H1 (cell line): ENCODE measurements around the gene SND1. TPM values are rescaled to one million over a fixed set of nuclear protein-coding genes. Genes with fewer than 3 reads are reported as not detected.

ENCODE experiments used
- CTCF ChIA-PET: fragments of 300-600 bp; sonication (Branson Sonifier 250); formaldehyde crosslinking; loops from one replicate; lab custom pipeline; 2021; ENCODE audit not compliant: partially characterized antibody; lab: Charles Lee
- POLR2A ChIA-PET: fragments of 300-600 bp; sonication (Branson Sonifier 250); formaldehyde crosslinking; loops from one replicate; lab custom pipeline; 2021; ENCODE audit warnings: inconsistent platforms; ENCODE audit not compliant: partially characterized antibody; lab: Charles Lee
- DNase-seq, 2 experiments: peaks; one replicate each; pipeline versions ENCODE4 v3.0.0 to v3.0.0-alpha.2; 2010 to 2022; ENCODE audit warnings: low spot score in 2 of 2, low read depth in 1 of 2, mixed read lengths in 1 of 2
- FAIRE-seq: peaks from 2 replicates; lab custom pipeline; 2011; peaks lifted over from hg19 to GRCh38; lab: Jason Lieb, UNC
- H2AFZ ChIP-seq: 2 replicates; pipeline ENCODE4 v1.8.1; 2012; ENCODE audit warnings: low read length, inconsistent platforms
- H2AK5ac ChIP-seq: 2 replicates; pipeline ENCODE4 v1.6.1; 2013; ENCODE audit warnings: low read depth, low read length
- H2BK120ac ChIP-seq: replicated peaks from 2 replicates; pipeline ENCODE3; 2013; ENCODE audit warnings: low read depth, low read length, inconsistent platforms
- H2BK12ac ChIP-seq: 2 replicates; pipeline ENCODE4 v1.6.1; 2013; ENCODE audit warnings: low read depth, low read length
- H2BK15ac ChIP-seq: 2 replicates; pipeline ENCODE4 v1.6.1; 2013; ENCODE audit warnings: low read length
- H2BK20ac ChIP-seq: 2 replicates; pipeline ENCODE4 v1.6.1; 2013; ENCODE audit warnings: low read length
- H2BK5ac ChIP-seq: 2 replicates; pipeline ENCODE4 v1.6.1; 2013; ENCODE audit warnings: low read depth, low read length
- H3K14ac ChIP-seq: 2 replicates; pipeline ENCODE4 v1.6.1; 2013; ENCODE audit warnings: inconsistent platforms; ENCODE audit not compliant: insufficient read length
- H3K18ac ChIP-seq: 2 replicates; pipeline ENCODE4 v1.6.1; 2013; ENCODE audit warnings: low read length; ENCODE audit errors: extremely low read depth
- H3K23ac ChIP-seq: 2 replicates; pipeline ENCODE4 v1.6.1; 2013; ENCODE audit warnings: inconsistent platforms; ENCODE audit not compliant: insufficient read length
- H3K23me2 ChIP-seq: 2 replicates; pipeline ENCODE4 v1.6.1; 2013; ENCODE audit warnings: low read depth, low read length
- H3K27ac ChIP-seq: 2 replicates; pipeline ENCODE4 v1.6.1; 2011; ENCODE audit warnings: low read depth, low read length, inconsistent platforms
- H3K27me3 ChIP-seq, 4 experiments: replicated peaks in 1 of 4; 1 replicate in 1 of 4; 2 replicates in 3 of 4; pipeline versions ENCODE4 v1.6.1 to v1.8.1; 2011 to 2013; ENCODE audit warnings: low read length in 3 of 4, mild to moderate bottlenecking in 3 of 4, inconsistent platforms in 2 of 4, mixed read lengths in 2 of 4, moderate library complexity in 1 of 4; ENCODE audit not compliant: control insufficient read depth in 3 of 4, insufficient read depth in 3 of 4; ENCODE audit errors: extremely low read depth in 1 of 4
- H3K36me3 ChIP-seq, 4 experiments: 2 replicates each; pipeline versions ENCODE4 v1.6.1 to v1.8.1; 2011 to 2013; ENCODE audit warnings: mild to moderate bottlenecking in 4 of 4, low read length in 3 of 4, moderate library complexity in 2 of 4, control low read depth in 1 of 4, inconsistent platforms in 1 of 4; ENCODE audit not compliant: insufficient read depth in 4 of 4, control insufficient read depth in 2 of 4
- H3K4ac ChIP-seq: replicated peaks from 2 replicates; pipeline ENCODE3; 2013; ENCODE audit warnings: low read length, low read depth, mixed read lengths, inconsistent platforms; ENCODE audit not compliant: insufficient read length
- H3K4me1 ChIP-seq, 4 experiments: replicated peaks in 1 of 4; 1 replicate in 1 of 4; 2 replicates in 3 of 4; pipeline versions ENCODE4 v1.6.1 to v1.8.1; 2011 to 2013; ENCODE audit warnings: low read length in 3 of 4, inconsistent platforms in 2 of 4, mixed read lengths in 1 of 4; ENCODE audit not compliant: insufficient read depth in 4 of 4, control insufficient read depth in 3 of 4
- H3K4me2 ChIP-seq, 2 experiments: 2 replicates each; pipeline versions ENCODE4 v1.6.1 to v1.8.1; 2011 to 2013; ENCODE audit warnings: low read depth in 2 of 2, low read length in 2 of 2, control low read depth in 1 of 2, inconsistent platforms in 1 of 2, mild to moderate bottlenecking in 1 of 2; ENCODE audit not compliant: insufficient read depth in 1 of 2
- H3K4me3 ChIP-seq, 4 experiments: fragments of 200-600, 300-600 bp in 1 of 4; sonication (generic), shearing (Covaris generic), sonication (Bioruptor Twin) in 1 of 4; 2 replicates each; pipeline versions ENCODE4 v1.5.1 to v1.8.1; 2011 to 2016; ENCODE audit warnings: low read length in 4 of 4, low read depth in 3 of 4, control low read depth in 2 of 4, inconsistent platforms in 2 of 4, mild to moderate bottlenecking in 2 of 4, mixed read lengths in 1 of 4, moderate library complexity in 1 of 4; ENCODE audit not compliant: insufficient read depth in 2 of 4; ENCODE audit errors: extremely low read depth in 1 of 4
- H3K56ac ChIP-seq: replicated peaks from 2 replicates; pipeline ENCODE3; 2013; ENCODE audit warnings: low read depth, mild to moderate bottlenecking, mixed read lengths, low read length, inconsistent platforms; ENCODE audit not compliant: insufficient read length
- H3K79me1 ChIP-seq: 2 replicates; pipeline ENCODE4 v1.6.1; 2013; ENCODE audit warnings: low read depth, low read length, control low read depth
- H3K79me2 ChIP-seq, 2 experiments: 2 replicates each; pipeline versions ENCODE4 v1.6.1 to v1.8.1; 2012 to 2013; ENCODE audit warnings: low read length in 2 of 2, mild to moderate bottlenecking in 2 of 2, inconsistent platforms in 1 of 2; ENCODE audit not compliant: insufficient read depth in 2 of 2, control insufficient read depth in 1 of 2
- H3K9ac ChIP-seq, 4 experiments: replicated peaks in 1 of 4; 1 replicate in 1 of 4; 2 replicates in 3 of 4; pipeline versions ENCODE4 v1.6.1 to v1.8.1; 2011 to 2013; ENCODE audit warnings: low read depth in 3 of 4, low read length in 3 of 4, control low read depth in 2 of 4, mild to moderate bottlenecking in 2 of 4, moderate library complexity in 2 of 4, inconsistent platforms in 1 of 4; ENCODE audit errors: extremely low read depth in 1 of 4
- H3K9me3 ChIP-seq, 2 experiments: 2 replicates each; pipeline versions ENCODE4 v1.6.1 to v1.8.1; 2012 to 2013; ENCODE audit warnings: mild to moderate bottlenecking in 2 of 2, moderate library complexity in 2 of 2, control low read depth in 1 of 2, inconsistent platforms in 1 of 2, low read depth in 1 of 2, low read length in 1 of 2, mixed read lengths in 1 of 2; ENCODE audit not compliant: insufficient read depth in 2 of 2
- H4K20me1 ChIP-seq, 2 experiments: replicated peaks in 1 of 2; 2 replicates each; pipeline versions ENCODE3 to v1.8.1; 2011 to 2013; ENCODE audit warnings: inconsistent platforms in 2 of 2, low read length in 2 of 2, mild to moderate bottlenecking in 1 of 2; ENCODE audit not compliant: insufficient read depth in 2 of 2, control insufficient read depth in 1 of 2
- H4K5ac ChIP-seq: 2 replicates; pipeline ENCODE4 v1.6.1; 2013; ENCODE audit warnings: low read length, low read depth, mixed read lengths, inconsistent platforms; ENCODE audit not compliant: insufficient read length
- H4K8ac ChIP-seq: 2 replicates; pipeline ENCODE4 v1.8.0; 2013; ENCODE audit warnings: mild to moderate bottlenecking, moderate library complexity, low read length, inconsistent platforms; ENCODE audit not compliant: insufficient read depth; ENCODE audit errors: extremely low read depth
- H4K91ac ChIP-seq: replicated peaks from 2 replicates; pipeline ENCODE3; 2013; ENCODE audit warnings: low read length, mixed read lengths, inconsistent platforms; ENCODE audit not compliant: insufficient read length
- ASH2L ChIP-seq: fragments of 200-600, 300-600 bp; sonication (generic); IDR thresholded peaks from one replicate; pipeline ENCODE4 v1.7.1; 2017; ENCODE audit warnings: low read length
- ATF3 ChIP-seq: IDR thresholded peaks from 2 replicates; pipeline ENCODE4 v1.6.1; 2011; ENCODE audit warnings: low read depth, mild to moderate bottlenecking, low read length; ENCODE audit not compliant: insufficient read depth
- CBX5 ChIP-seq: fragments of 300-800, 300-1000 bp; sonication (generic); IDR thresholded peaks from 2 replicates; pipeline ENCODE4 v1.7.1; 2016; ENCODE audit warnings: antibody characterized with exemption, low read length, low read depth
- CHD1 ChIP-seq: IDR thresholded peaks from 2 replicates; pipeline ENCODE4 v1.6.1; 2012; ENCODE audit warnings: low read depth, low read length, improper control_type of control experiment
- CHD2 ChIP-seq: IDR thresholded peaks from 2 replicates; pipeline ENCODE4 v1.6.1; 2012; ENCODE audit warnings: low read length, improper control_type of control experiment
- JUN ChIP-seq: IDR thresholded peaks from 2 replicates; pipeline ENCODE4 v1.6.1; 2011; ENCODE audit warnings: low read depth, mild to moderate bottlenecking, improper control_type of control experiment, low read length
- KDM5A ChIP-seq: fragments of 200-600 bp; IDR thresholded peaks from 2 replicates; pipeline ENCODE4 v1.7.1; 2012; ENCODE audit warnings: mild to moderate bottlenecking, low read length, inconsistent platforms, mixed read lengths
- RNF2 ChIP-seq: fragments of 200-900, 300-1000 bp; sonication (generic); IDR thresholded peaks from 2 replicates; pipeline ENCODE4 v1.7.1; 2016; ENCODE audit warnings: borderline replicate concordance, low read depth, mild to moderate bottlenecking, antibody characterized with exemption, low read length; ENCODE audit not compliant: poor library complexity, severe bottlenecking; ENCODE audit errors: missing control alignments
- RXRA ChIP-seq: IDR thresholded peaks from 2 replicates; pipeline ENCODE4 v1.6.1; 2011; ENCODE audit warnings: low read depth, mild to moderate bottlenecking, low read length, moderate library complexity; ENCODE audit not compliant: insufficient read depth
- SIRT6 ChIP-seq: IDR thresholded peaks from one replicate; pipeline ENCODE4 v1.7.1; 2012; ENCODE audit warnings: low read length, inconsistent platforms
- SP1 ChIP-seq: IDR thresholded peaks from 2 replicates; pipeline ENCODE4 v1.6.1; 2011; ENCODE audit warnings: low read depth, low read length
- TAF1 ChIP-seq: IDR thresholded peaks from 2 replicates; pipeline ENCODE4 v1.6.1; 2011; ENCODE audit warnings: mild to moderate bottlenecking, low read depth, low read length
- WGBS, 2 experiments: shearing (Covaris generic) in 1 of 2; methylation state at CpG; one replicate each; pipeline versions ENCODE4 v1.1.6 to v1.1.7; 2013 to 2015; ENCODE audit warnings: low lambda C conversion rate in 2 of 2, mixed read lengths in 2 of 2, inconsistent platforms in 1 of 2, low coverage in 1 of 2, missing lambda C conversion rate in 1 of 2; ENCODE audit not compliant: insufficient replicate concordance in 2 of 2, insufficient coverage in 1 of 2, insufficient read length in 1 of 2; ENCODE audit errors: extremely low coverage in 1 of 2, missing lambda C conversion rate in 1 of 2; 5-methylcytosine and 5-hydroxymethylcytosine counted together
- polyA plus RNA-seq, 7 experiments: library from polyadenylated mRNA; depleted of rRNA in 3 of 7; stranded (reverse) in 5 of 7; unstranded in 2 of 7; fragments of >200 nt in 5 of 7; fragments of 200-250 nt in 2 of 7; gene quantifications; 1 replicate in 5 of 7; 2 replicates in 1 of 7; 4 replicates in 1 of 7; pipeline versions ENCODE4 v1.2.1 to v1.2.3, GENCODE V29; 2011 to 2013; ENCODE audit warnings: missing spikeins in 2 of 7, mixed read lengths in 2 of 7
- total RNA-seq: library from RNA; stranded (reverse); fragmentation: NEBNext Ultra II Directional; extraction: Animal tissue kit (Norgen Biotek cat#: 25700); gene quantifications from 2 replicates; pipeline ENCODE4 v1.2.1, GENCODE V29; 2021

Gene SND1
- total and polyA plus RNA-seq, 2 of the 8 experiments (the other 6 are each of a cell fraction or from before 2014, with no cell fraction given): 122 to 290 TPM

GRCh38 chr7:128006550-128007302, 354.7 kb downstream of the SND1 start:
- Histone ChIP-seq H4K5ac (no peak overlapping the region), H3K4me2 (no peak overlapping the region), H2AFZ (no peak overlapping the region), H3K18ac (no peak overlapping the region), H3K79me1 (no peaks in the 10 kb centered on the region; the same call in 1 of the 2 replicates), H3K9ac (no peak overlapping the region), H3K36me3 (no peaks in the 10 kb centered on the region), H3K27ac (no peak overlapping the region), H4K8ac (no peak overlapping the region), H3K79me2 (no peaks in the 10 kb centered on the region), H3K9me3 (no peaks in the 10 kb centered on the region), H3K4me3 (no peak overlapping the region), H2BK120ac (no peak overlapping the region), H3K23me2 (no peaks in the 10 kb centered on the region), H3K56ac (no peak overlapping the region), H2BK12ac (no peak overlapping the region), H2BK15ac (no peak overlapping the region), H2AK5ac (no peak overlapping the region), H3K27me3 (no peaks in the 10 kb centered on the region), H3K23ac (no peak overlapping the region), H3K4ac (no peak overlapping the region), H2BK20ac (no peak overlapping the region), H3K4me1 (peaks cover 0 to 3% (median 2%) of the 10 kb centered on the region in 4 experiments; a peak in 3 of 7 replicates), H2BK5ac (no peak overlapping the region), H4K20me1 (peaks cover 1 to 2% of the 10 kb centered on the region in 2 experiments), H4K91ac (no peak overlapping the region), H3K14ac (no peak overlapping the region)
- ChIA-PET POLR2A (no interaction called here), CTCF (interaction anchor here (1.0 to 4.2 kb wide), 3 partner anchors 9 to 13 kb away, joined by 4 to 24 read pairs (median 5); no protein-coding TSS in a partner anchor)
- no peak for FAIRE-seq
- DNase-seq: no peak
- WGBS, 2 experiments: 94% methylated on average over 8 of the region's 8 CpGs; no CpG with 5 or more reads in 1 of the 2 experiments
- no peak for TF ChIP-seq JUN
- no peak for TF ChIP-seq CBX5
- no peak for TF ChIP-seq SP1
- no peak for TF ChIP-seq RXRA
- TF ChIP-seq ATF3: no peak
- no peak for TF ChIP-seq TAF1
- no peak for TF ChIP-seq SIRT6
- no peak for TF ChIP-seq CHD1
- TF ChIP-seq KDM5A: no peak
- no peak for TF ChIP-seq ASH2L
- TF ChIP-seq CHD2: no peak
- TF ChIP-seq RNF2: no peak
